ENCODE results near the gene IFI27L1.

Gene IFI27L1

DNA sequence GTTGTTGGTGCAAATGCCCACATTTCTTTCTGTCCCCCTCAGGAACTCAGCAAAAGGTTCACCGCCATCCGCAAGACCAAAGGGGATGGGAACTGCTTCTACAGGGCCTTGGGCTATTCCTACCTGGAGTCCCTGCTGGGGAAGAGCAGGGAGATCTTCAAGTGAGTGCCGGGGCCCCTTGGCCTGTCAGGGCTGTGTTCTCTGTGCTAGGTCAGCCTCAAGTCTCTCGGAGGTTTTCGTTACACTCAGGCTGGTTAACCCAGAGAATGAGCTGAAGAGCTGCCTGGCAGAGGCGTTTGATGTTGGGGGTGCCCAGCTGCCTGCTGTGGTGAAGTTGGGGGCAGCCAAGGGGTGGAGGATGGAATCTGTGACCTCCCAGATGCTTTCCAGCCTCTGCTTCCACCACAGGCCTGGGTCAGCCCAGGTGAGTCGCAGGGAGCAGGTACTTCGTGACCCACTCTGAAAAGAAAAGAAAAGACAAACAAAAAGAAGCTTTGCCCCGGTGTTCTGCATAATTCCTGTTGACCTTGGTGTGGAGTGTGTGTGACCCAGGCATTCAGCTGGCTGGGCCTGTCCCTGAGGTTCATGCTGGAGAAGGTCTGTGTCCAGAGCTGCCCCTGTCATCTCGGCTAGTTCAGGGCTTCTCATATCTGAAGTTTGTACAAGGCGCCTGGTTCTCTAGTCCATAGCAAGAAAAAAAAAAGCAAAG lies 42.0 kb upstream of the IFI27L1 start:
- no peak for DNase-seq (ENCODE audit: low spot score)
- Histone ChIP-seq H3K4me3 (no peak overlapping the region), H3K27ac (no peak overlapping the region)
- no peak for TF ChIP-seq CTCF (IDR thresholded peaks at IDR 0.05)

DNA sequence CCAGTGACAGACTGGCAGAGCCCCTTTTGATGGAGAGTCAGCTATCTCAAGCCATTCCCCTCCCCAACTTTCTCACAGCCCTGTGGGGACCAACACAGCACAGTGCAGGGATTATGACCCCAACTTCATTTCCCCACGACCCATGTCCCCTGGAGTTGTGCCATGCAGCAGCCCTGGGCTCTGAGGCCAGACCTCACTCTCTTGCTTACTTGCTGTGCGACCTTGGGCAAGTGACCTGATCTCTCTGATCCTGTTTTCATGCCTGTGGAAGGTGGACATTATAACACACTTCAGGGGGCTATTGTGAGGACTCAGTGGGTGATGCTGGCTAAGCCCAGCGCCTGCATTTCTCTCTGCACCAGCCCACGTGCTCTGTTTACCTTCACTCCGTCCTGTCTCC lies 40.9 kb upstream of the IFI27L1 start:
- Histone ChIP-seq H3K4me3 (no peak overlapping the region), H3K27ac (no peak overlapping the region)
- DNase-seq (ENCODE audit: low spot score): no peak
- TF ChIP-seq CTCF (IDR thresholded peaks at IDR 0.05): no peak

DNA sequence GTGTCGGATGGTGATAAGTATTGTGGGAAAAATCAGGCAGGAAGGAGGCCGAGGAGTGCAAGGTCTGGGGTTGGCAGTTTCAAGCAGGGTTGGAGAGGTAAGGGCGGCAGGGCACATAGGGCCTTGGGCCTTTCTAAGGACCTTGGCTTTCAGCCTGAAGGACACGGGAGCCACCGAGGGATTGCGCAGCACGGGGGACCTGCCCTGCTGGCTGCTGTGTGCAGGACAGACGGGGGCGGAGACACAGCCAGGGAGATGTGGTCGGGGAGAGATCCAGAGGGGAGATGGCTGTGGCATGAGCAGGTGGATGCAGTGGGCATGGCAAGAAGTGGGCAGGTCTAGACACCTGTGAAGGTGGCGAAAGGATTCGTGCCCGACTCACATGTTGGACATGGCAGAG lies 40.3 kb upstream of the IFI27L1 start:
- no peak for DNase-seq (ENCODE audit: low spot score)
- no peak for TF ChIP-seq CTCF (IDR thresholded peaks at IDR 0.05)
- no peak overlapping the region for H3K4me3 ChIP-seq

DNA sequence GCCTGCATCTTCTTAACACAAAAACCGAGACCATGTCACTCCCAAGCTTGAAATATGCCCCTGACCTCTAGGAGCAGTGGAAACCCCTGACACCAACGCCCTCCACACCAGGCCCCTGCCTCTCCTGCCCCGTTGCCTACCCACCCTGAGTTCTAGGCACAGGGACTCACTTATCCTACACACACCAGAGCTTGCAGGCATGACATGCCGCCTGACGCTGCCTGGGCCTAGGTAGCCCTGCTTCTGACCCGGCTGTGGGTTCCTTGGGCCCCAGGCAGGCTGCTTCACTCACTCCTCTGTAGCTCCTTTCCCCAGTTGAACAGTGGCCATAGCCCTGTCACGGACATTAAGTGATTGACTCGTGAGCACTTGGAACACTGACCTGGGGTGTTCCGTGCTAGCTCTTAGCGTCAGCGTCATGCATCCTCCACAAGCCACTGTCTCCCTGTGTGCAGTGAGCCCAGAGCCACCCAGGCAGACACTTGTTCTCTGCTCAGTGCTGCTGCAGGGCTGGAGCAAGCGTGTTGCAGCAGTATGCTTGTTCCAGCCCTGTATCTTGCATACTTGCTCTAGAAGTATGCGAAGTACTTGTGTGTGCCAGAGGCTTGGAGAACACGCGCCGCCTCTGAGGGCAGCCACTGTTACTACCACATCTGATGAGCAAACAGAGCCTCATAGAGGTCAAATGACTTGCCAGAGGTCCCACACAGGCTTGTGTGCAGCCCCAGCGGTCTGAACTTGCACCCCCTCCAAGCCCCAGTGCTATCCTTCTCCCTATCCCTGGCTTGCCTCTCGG lies 39.4 kb upstream of the IFI27L1 start:
- peak overlapping the region in 1 of 2 donors; percentile 5 for H3K27ac ChIP-seq
- DNase-seq (ENCODE audit: low spot score): no peak
- H3K4me3 ChIP-seq: no peak overlapping the region
- no peak for TF ChIP-seq CTCF (IDR thresholded peaks at IDR 0.05)

More for the DNA sequence above, 40.3 kb upstream of the IFI27L1 start:
- H3K27ac ChIP-seq: no peak overlapping the region

DNA sequence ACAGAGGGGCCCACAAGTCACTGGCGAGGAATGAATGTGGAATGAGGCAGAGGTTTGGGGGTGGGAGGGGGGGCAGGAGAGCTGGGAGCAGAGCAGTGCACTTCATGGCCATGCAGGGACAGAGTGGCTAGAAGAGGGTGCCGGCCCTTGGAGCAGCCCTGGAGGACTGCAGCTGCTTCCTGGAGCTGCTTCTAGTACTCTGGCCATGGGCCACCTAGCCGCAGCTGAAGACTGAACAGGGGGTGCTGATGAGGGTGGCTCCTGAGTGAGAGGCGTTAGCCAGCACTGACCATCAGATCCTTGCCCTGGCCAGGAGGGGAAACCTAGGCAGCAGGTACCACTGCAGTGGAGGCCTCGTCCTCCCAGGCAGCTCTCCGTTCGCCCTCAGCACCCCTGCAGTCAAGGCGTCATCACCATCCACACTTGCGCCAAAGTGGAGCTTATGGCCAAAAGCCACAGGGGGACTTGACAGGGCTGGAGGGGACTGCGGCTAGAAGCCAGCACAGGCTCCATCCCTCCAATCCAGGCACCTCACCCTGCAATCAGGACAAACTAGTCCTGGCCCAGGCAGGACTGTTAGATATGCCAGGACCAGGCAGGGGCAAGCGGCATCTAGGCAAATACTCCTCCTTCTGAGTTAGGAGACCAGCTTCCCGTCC lies 38.5 kb upstream of the IFI27L1 start:
- no peak for DNase-seq (ENCODE audit: low spot score)
- Histone ChIP-seq H3K4me3 (no peak overlapping the region), H3K27ac (peak overlapping the region in 1 of 2 donors; percentile 5)
- TF ChIP-seq CTCF (IDR thresholded peaks at IDR 0.05): no peak

GRCh38 chr14:94043111-94043755 lies 37.9 kb upstream of the IFI27L1 start:
- no peak for TF ChIP-seq CTCF (IDR thresholded peaks at IDR 0.05)
- Histone ChIP-seq H3K27ac (no peak overlapping the region), H3K4me3 (no peak overlapping the region)
- DNase-seq (ENCODE audit: low spot score): no peak
